ENCODE measurements around the gene DCLRE1C. TPM values are rescaled to one million over a fixed set of nuclear protein-coding genes. Genes with fewer than 3 reads are reported as not detected.
A peak's percentile ranks its signal among the peaks of the same experiment; 100 is the strongest.
"Not testable (repeated sequence)": the region's sequence is repeated elsewhere in the genome, so short reads cannot be mapped to it uniquely, and the experiment has no call there.

The DCLRE1C gene
- total RNA-seq, 1 donor from 2014 or later = 3.0 TPM

DNA sequence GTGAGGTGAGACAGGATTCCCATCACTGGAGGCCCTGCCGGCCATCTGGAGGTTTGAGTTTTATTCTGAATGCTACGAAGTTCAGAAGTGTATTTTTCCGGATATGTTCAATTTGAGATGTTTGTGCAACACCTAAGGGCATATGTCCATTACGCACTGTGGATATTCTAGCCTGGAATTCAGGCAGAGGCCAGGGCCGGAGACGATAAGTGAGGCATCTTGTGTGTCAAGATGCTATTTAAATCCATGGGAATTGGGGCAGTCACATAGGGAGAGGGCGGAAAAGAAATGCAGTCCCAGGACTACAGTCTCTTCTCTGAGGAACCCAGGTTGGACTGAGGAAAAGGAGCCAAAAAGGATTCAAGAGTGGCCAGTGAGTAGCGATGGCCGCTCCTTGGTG, 77.1 kb downstream of the DCLRE1C start:
- H3K27me3 ChIP-seq (ENCODE audit: low read depth) = no peaks in the 10 kb centered on the region
- intact Hi-C loops (cut with micrococcal nuclease) = no loop called here
- H3K9me3 ChIP-seq (replicated peaks) = no peaks in the 10 kb centered on the region
- peak overlapping the region; percentile 98 for H3K27ac ChIP-seq (replicated peaks)
- H3K36me3 ChIP-seq = no peaks in the 10 kb centered on the region
- peaks cover 50% of the 10 kb centered on the region for H3K4me1 ChIP-seq
- peak overlapping the region; percentile 95 for H3K4me3 ChIP-seq
- no peak for DNase-seq
- TF ChIP-seq, protein P1, sequence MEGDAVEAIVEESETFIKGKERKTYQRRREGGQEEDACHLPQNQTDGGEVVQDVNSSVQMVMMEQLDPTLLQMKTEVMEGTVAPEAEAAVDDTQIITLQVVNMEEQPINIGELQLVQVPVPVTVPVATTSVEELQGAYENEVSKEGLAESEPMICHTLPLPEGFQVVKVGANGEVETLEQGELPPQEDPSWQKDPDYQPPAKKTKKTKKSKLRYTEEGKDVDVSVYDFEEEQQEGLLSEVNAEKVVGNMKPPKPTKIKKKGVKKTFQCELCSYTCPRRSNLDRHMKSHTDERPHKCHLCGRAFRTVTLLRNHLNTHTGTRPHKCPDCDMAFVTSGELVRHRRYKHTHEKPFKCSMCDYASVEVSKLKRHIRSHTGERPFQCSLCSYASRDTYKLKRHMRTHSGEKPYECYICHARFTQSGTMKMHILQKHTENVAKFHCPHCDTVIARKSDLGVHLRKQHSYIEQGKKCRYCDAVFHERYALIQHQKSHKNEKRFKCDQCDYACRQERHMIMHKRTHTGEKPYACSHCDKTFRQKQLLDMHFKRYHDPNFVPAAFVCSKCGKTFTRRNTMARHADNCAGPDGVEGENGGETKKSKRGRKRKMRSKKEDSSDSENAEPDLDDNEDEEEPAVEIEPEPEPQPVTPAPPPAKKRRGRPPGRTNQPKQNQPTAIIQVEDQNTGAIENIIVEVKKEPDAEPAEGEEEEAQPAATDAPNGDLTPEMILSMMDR (IDR thresholded peaks at IDR 0.05; ENCODE audit: borderline replicate concordance) = no peak

DNA sequence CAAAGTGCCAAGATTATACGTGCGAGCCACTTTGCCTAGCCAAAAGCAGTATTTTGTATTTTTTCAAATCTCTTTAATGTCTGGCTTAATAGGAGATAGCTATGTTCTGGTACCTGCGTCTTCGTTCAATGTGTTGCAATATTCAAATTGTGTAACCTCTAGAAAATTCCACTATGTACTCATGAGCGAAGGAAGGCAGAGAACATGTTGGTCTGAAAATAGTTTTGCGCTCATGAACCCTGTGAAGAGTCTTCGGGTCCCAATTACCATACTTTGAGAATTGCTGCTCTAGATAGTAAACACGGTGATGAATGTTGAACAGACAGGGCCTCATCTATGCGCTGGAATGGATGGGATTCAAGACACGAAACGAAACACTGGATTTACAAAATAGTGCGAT, 78.0 kb downstream of the DCLRE1C start:
- intact Hi-C loops (cut with micrococcal nuclease) = no loop called here
- peaks cover 50% of the 10 kb centered on the region for H3K4me1 ChIP-seq
- H3K4me3 ChIP-seq = no peak overlapping the region
- H3K36me3 ChIP-seq = peaks cover 5% of the 10 kb centered on the region
- H3K27ac ChIP-seq (replicated peaks) = peak overlapping the region; percentile 98
- TF ChIP-seq, protein P1 (IDR thresholded peaks at IDR 0.05; ENCODE audit: borderline replicate concordance) = no peak
- no peaks in the 10 kb centered on the region for H3K9me3 ChIP-seq (replicated peaks)
- DNase-seq = no peak
- H3K27me3 ChIP-seq (ENCODE audit: low read depth) = no peaks in the 10 kb centered on the region

DNA sequence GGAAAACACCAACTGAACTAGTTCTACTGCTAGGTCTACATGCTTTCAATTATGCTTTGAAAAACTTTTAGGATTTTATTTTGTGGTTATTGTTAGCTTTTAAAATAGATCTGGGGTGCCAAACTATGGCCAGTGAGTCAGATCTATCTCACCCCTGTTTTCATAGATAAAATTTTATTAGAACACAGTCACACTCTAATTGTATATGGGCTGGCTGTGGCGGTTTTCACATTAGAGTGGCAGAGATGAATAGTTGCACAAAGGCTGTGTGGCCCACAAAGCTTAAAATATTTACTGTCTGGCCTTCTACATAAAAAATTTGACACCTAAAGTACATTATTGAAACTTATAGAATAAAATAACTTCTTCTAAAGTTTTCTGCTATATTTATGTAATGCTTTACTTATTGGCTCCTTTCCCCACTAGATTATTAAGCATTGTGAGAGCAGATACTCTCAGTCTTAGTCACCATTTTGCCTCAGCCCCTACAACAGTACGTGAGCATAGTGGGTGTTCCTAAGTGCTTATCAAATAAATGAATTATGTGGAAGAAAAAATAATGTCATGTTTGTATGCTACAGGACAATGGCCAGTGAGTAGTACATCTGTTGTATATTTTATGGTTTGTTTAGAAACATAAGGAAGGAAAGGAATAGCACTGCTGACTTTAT, 80.7 kb downstream of the DCLRE1C start:
- Histone ChIP-seq H3K36me3 (peaks cover 26% of the 10 kb centered on the region), H3K4me1 (peaks cover 29% of the 10 kb centered on the region), H3K4me3 (no peak overlapping the region), H3K27ac (replicated peaks) (no peak overlapping the region), H3K27me3 (ENCODE audit: low read depth) (no peaks in the 10 kb centered on the region), H3K9me3 (replicated peaks) (no peaks in the 10 kb centered on the region)
- no peak for DNase-seq
- TF ChIP-seq, protein P1 (IDR thresholded peaks at IDR 0.05; ENCODE audit: borderline replicate concordance) = no peak
- intact Hi-C loops (cut with micrococcal nuclease) = no loop called here

DNA sequence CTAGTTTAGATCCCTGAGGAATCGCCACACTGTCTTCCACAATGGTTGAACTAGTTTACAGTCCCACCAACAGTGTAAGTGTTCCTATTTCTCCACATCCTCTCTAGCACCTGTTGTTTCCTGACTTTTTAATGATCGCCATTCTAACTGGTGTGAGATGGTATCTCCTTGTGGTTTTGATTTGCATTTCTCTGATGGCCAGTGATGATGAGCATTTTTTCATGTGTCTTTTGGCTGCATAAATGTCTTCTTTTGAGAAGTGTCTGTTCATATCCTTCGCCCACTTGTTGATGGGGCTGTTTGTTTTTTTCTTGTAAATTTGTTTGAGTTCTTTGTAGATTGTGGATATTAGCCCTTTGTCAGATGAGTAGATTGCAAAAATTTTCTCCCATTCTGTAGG, 89.0 kb downstream of the DCLRE1C start:
- H3K4me3 ChIP-seq; H3K27me3 ChIP-seq (ENCODE audit: low read depth); intact Hi-C loops (cut with micrococcal nuclease); H3K27ac ChIP-seq (replicated peaks); H3K9me3 ChIP-seq (replicated peaks); H3K4me1 ChIP-seq; DNase-seq: not testable (repeated sequence)
- peaks cover 57% of the 10 kb centered on the region for H3K36me3 ChIP-seq

DNA sequence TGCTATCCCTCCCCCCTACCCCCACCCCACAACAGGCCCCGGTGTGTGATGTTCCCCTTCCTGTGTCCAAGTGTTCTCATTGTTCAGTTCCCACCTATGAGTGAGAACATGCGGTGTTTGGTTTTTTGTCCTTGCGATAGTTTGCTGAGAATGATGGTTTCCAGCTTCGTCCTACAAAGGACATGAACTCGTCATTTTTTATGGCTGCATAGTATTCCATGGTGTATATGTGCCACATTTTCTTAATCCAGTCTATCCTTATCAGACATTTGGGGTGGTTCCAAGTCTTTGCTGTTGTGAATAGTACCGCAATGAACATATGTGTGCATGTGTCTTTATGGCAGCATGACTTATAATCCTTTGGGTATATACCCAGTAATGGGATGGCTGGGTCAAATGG, 89.4 kb downstream of the DCLRE1C start:
- intact Hi-C loops (cut with micrococcal nuclease); H3K4me3 ChIP-seq; H3K27ac ChIP-seq (replicated peaks); H3K9me3 ChIP-seq (replicated peaks); DNase-seq; H3K4me1 ChIP-seq; H3K27me3 ChIP-seq (ENCODE audit: low read depth): not testable (repeated sequence)
- H3K36me3 ChIP-seq = peaks cover 53% of the 10 kb centered on the region

DNA sequence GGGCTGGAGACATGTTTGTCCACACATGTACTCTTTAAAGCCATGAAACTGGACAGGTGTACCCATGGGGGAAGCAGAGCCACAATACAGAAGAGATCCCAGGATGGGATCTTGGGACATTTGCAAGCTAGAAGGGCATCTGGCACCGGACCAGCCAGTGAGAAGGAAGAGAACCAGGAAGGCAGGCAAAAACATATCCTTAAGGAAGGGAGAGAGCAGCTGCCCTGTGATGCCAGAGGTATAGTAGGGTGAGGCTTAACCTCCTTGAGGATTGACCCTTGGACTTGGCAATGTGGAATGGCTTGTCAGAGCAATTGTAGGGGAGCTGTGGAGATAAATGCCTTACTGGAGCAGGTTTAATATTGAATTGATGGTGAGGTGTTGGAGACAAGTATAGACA, 93.1 kb downstream of the DCLRE1C start:
- no peaks in the 10 kb centered on the region for H3K27me3 ChIP-seq (ENCODE audit: low read depth)
- H3K9me3 ChIP-seq (replicated peaks) = no peaks in the 10 kb centered on the region
- intact Hi-C loops (cut with micrococcal nuclease) = no loop called here
- DNase-seq = no peak
- H3K4me3 ChIP-seq = no peak overlapping the region
- no peak overlapping the region for H3K27ac ChIP-seq (replicated peaks)
- H3K36me3 ChIP-seq = peaks cover 40% of the 10 kb centered on the region
- TF ChIP-seq, protein P1 (IDR thresholded peaks at IDR 0.05; ENCODE audit: borderline replicate concordance) = no peak
- no peaks in the 10 kb centered on the region for H3K4me1 ChIP-seq

Data from left ventricle myocardium inferior (tissue), 1 donor.